A549 (cell line): ENCODE data around the gene DENND4B. TPM values are rescaled to one million over a fixed set of nuclear protein-coding genes. Genes with fewer than 3 reads are reported as not detected.

ENCODE experiments used
- ATAC-seq, 2 experiments: fragments of 200-7000 bp in 1 of 2; fragments of >200 bp in 1 of 2; cut with Nextera tagmentation in 1 of 2; cut with Tn5 transposase in 1 of 2; 3 replicates each; pipeline versions ENCODE4 v1.8.0 to v1.9.1; 2018 to 2020; ENCODE audit warnings: mild to moderate bottlenecking in 1 of 2, moderate library complexity in 1 of 2
- CTCF ChIA-PET: fragments of 300-600 bp; sonication (Branson Sonifier 250); formaldehyde crosslinking; extraction: SDS; loops from one replicate; lab custom pipeline; 2021; ENCODE audit warnings: antibody characterized with exemption, inconsistent platforms; lab: Yijun Ruan, JAX
- POLR2A ChIA-PET: fragments of 350-600 bp; formaldehyde crosslinking; extraction: SDS; loops from one replicate; lab custom pipeline; 2021; ENCODE audit warnings: antibody characterized with exemption, inconsistent platforms; lab: Yijun Ruan, JAX
- DNase-seq, 2 experiments: peaks; one replicate each; pipeline versions ENCODE4 v3.0.0 to v3.0.0-alpha.2; 2011 to 2016; ENCODE audit warnings: low read depth in 1 of 2, low spot score in 1 of 2
- FAIRE-seq: peaks from 2 replicates; lab custom pipeline; 2011; peaks lifted over from hg19 to GRCh38; lab: Jason Lieb, UNC
- H3K27ac ChIP-seq, 2 experiments: fragments of >200 bp; sonication (Bioruptor Twin); formaldehyde crosslinking; 3 replicates each; pipeline ENCODE4 v1.5.1; 2016 to 2017
- H3K4me1 ChIP-seq: fragments of >200 bp; sonication (Bioruptor Twin); formaldehyde crosslinking; 3 replicates; pipeline ENCODE4 v1.6.1; 2016
- H3K4me2 ChIP-seq: fragments of >200 bp; sonication (Bioruptor Twin); formaldehyde crosslinking; 3 replicates; pipeline ENCODE4 v1.6.1; 2016
- H3K4me3 ChIP-seq: fragments of >200 bp; sonication (Bioruptor Twin); formaldehyde crosslinking; 3 replicates; pipeline ENCODE4 v1.5.1; 2016
- H3K9me3 ChIP-seq: fragments of >200 bp; sonication (Bioruptor Twin); formaldehyde crosslinking; 3 replicates; pipeline ENCODE4 v1.6.1; 2016
- ATOH8 ChIP-seq: fragments of 250-450 bp; sonication (Bioruptor Pico); IDR thresholded peaks from 2 replicates; pipeline ENCODE4 v1.5.0; 2020; ENCODE audit warnings: low read depth, mild to moderate bottlenecking, moderate library complexity
- BCL3 ChIP-seq: fragments of >200 bp; sonication (Bioruptor Twin); formaldehyde crosslinking; IDR thresholded peaks from 3 replicates; pipeline ENCODE4 v1.6.1; 2016
- CBX2 ChIP-seq: fragments of 200-600 bp; sonication (generic); IDR thresholded peaks from 2 replicates; pipeline ENCODE4 v1.6.1; 2016; ENCODE audit warnings: low read depth, mild to moderate bottlenecking, borderline replicate concordance
- CEBPB ChIP-seq, 2 experiments: fragments of >200 bp in 1 of 2; sonication (Bioruptor Twin) in 1 of 2; formaldehyde crosslinking in 1 of 2; IDR thresholded peaks; 2 replicates each; pipeline ENCODE4 v1.6.1; 2012 to 2016
- EHF ChIP-seq: fragments of 250-450 bp; sonication (Bioruptor Pico); IDR thresholded peaks from 2 replicates; pipeline ENCODE4 v1.5.0; 2020; ENCODE audit warnings: mild to moderate bottlenecking
- ELK1 ChIP-seq: fragments of 150-350 bp; IDR thresholded peaks from 2 replicates; pipeline ENCODE4 v1.6.1; 2014; ENCODE audit warnings: low read depth, mild to moderate bottlenecking, low read length
- EP300 ChIP-seq, 2 experiments: fragments of >200 bp; sonication (Bioruptor Twin); formaldehyde crosslinking; IDR thresholded peaks; 2 replicates in 1 of 2; 3 replicates in 1 of 2; pipeline ENCODE4 v1.6.1; 2016 to 2017
- FOSB ChIP-seq: fragments of 250-450 bp; sonication (Bioruptor Pico); IDR thresholded peaks from 2 replicates; pipeline ENCODE4 v1.5.0; 2020; ENCODE audit warnings: mild to moderate bottlenecking, moderate library complexity
- HOXB5 ChIP-seq: fragments of 250-450 bp; sonication (Bioruptor Pico); IDR thresholded peaks from 2 replicates; pipeline ENCODE4 v1.5.0; 2020; ENCODE audit warnings: mild to moderate bottlenecking, moderate library complexity
- JUNB ChIP-seq: fragments of >200 bp; sonication (Bioruptor Twin); formaldehyde crosslinking; IDR thresholded peaks from 2 replicates; pipeline ENCODE4 v1.6.1; 2016
- KDM1A ChIP-seq: fragments of 200-600 bp; sonication (generic); IDR thresholded peaks from 2 replicates; pipeline ENCODE4 v1.6.1; 2016; ENCODE audit warnings: low read depth, mild to moderate bottlenecking
- KDM5A ChIP-seq: fragments of 200-600 bp; sonication (generic); IDR thresholded peaks from 2 replicates; pipeline ENCODE4 v1.6.1; 2016; ENCODE audit warnings: antibody characterized with exemption, mild to moderate bottlenecking
- MAX ChIP-seq: IDR thresholded peaks from 2 replicates; pipeline ENCODE4 v1.6.1; 2012
- MYC ChIP-seq: IDR thresholded peaks from 2 replicates; pipeline ENCODE4 v1.6.1; 2012; ENCODE audit warnings: mild to moderate bottlenecking, inconsistent platforms, low read length, improper control_type of control experiment, borderline replicate concordance
- NPAS2 ChIP-seq: fragments of 250-450 bp; sonication (Bioruptor Pico); IDR thresholded peaks from 2 replicates; pipeline ENCODE4 v1.8.0; 2022; ENCODE audit warnings: mild to moderate bottlenecking, moderate library complexity, borderline replicate concordance
- NR3C1 ChIP-seq: fragments of >200 bp; sonication (Bioruptor Twin); formaldehyde crosslinking; IDR thresholded peaks from 3 replicates; pipeline ENCODE4 v1.6.1; 2017
- PHF8 ChIP-seq: fragments of 200-600 bp; sonication (generic); IDR thresholded peaks from 2 replicates; pipeline ENCODE4 v1.6.1; 2016; ENCODE audit warnings: low read depth, mild to moderate bottlenecking, antibody characterized with exemption, moderate library complexity, borderline replicate concordance
- RARB ChIP-seq: fragments of 250-450 bp; sonication (Bioruptor Pico); IDR thresholded peaks from 2 replicates; pipeline ENCODE4 v1.8.0; 2021; ENCODE audit warnings: mild to moderate bottlenecking, moderate library complexity
- RCOR1 ChIP-seq: fragments of 150-350 bp; IDR thresholded peaks from 2 replicates; pipeline ENCODE4 v1.6.1; 2014; ENCODE audit warnings: antibody characterized with exemption, low read length, low read depth
- REST ChIP-seq: fragments of 200-600 bp; sonication (generic); IDR thresholded peaks from 2 replicates; pipeline ENCODE4 v1.6.1; 2016; ENCODE audit warnings: antibody characterized with exemption, mild to moderate bottlenecking, moderate library complexity
- RFX5 ChIP-seq: fragments of 450-650 bp; IDR thresholded peaks from 2 replicates; pipeline ENCODE4 v1.7.1; 2014; ENCODE audit warnings: antibody characterized with exemption, mild to moderate bottlenecking, moderate library complexity
- RNF2 ChIP-seq: fragments of 200-600 bp; sonication (generic); IDR thresholded peaks from 2 replicates; pipeline ENCODE4 v1.6.1; 2016; ENCODE audit warnings: low read depth, mild to moderate bottlenecking, antibody characterized with exemption, moderate library complexity, borderline replicate concordance
- SMC3 ChIP-seq: fragments of >200 bp; sonication (Bioruptor Twin); formaldehyde crosslinking; IDR thresholded peaks from 3 replicates; pipeline ENCODE4 v1.6.1; 2018; ENCODE audit warnings: inconsistent platforms
- SREBF2 ChIP-seq: fragments of 450-650 bp; IDR thresholded peaks from 2 replicates; pipeline ENCODE4 v1.6.1; 2014; ENCODE audit warnings: mild to moderate bottlenecking, moderate library complexity
- TP53 ChIP-seq: fragments of 250-450 bp; sonication (Bioruptor Pico); IDR thresholded peaks from 2 replicates; pipeline ENCODE4 v1.5.0; 2021; ENCODE audit warnings: mild to moderate bottlenecking, moderate library complexity
- USF2 ChIP-seq: fragments of 450-650 bp; IDR thresholded peaks from 2 replicates; pipeline ENCODE4 v1.6.1; 2014; ENCODE audit warnings: antibody characterized with exemption
- ZC3H11A ChIP-seq: fragments of 450-650 bp; IDR thresholded peaks from 2 replicates; pipeline ENCODE4 v1.6.1; 2014; ENCODE audit warnings: antibody characterized with exemption, mild to moderate bottlenecking
- ZFP36 ChIP-seq: fragments of 450-650 bp; IDR thresholded peaks from 2 replicates; pipeline ENCODE4 v1.6.1; 2014; ENCODE audit warnings: borderline replicate concordance; ENCODE audit not compliant: partially characterized antibody
- ZSCAN20 ChIP-seq: fragments of 250-450 bp; sonication (Bioruptor Pico); IDR thresholded peaks from 2 replicates; pipeline ENCODE4 v1.8.0; 2022; ENCODE audit warnings: mild to moderate bottlenecking, moderate library complexity
- WGBS: methylation state at CpG from one replicate; pipeline ENCODE4 v1.1.6; 2017; ENCODE audit errors: missing lambda C conversion rate; 5-methylcytosine and 5-hydroxymethylcytosine counted together
- polyA plus RNA-seq, 4 experiments: library from polyadenylated mRNA; depleted of rRNA in 3 of 4; stranded (reverse); fragments of >200 nt; fragmentation: RNase III in 1 of 4; extraction: RNeasy Plus Mini Kit Qiagen cat#74134 plus additional on column Dnase treatment in 1 of 4; gene quantifications; 2 replicates in 3 of 4; 3 replicates in 1 of 4; pipeline ENCODE4 v1.2.3, GENCODE V29; 2011 to 2017

DENND4B gene
- polyA plus RNA-seq, 2 of the 4 experiments (the other 2 are of a cell fraction): 18.7 to 43.3 TPM

- WGBS: under 1% methylated on average over 9 of the region's 9 CpGs
- CTCF ChIA-PET: interaction anchor here (0.6 to 1.1 kb wide), 4 partner anchors 14 to 274 kb away, joined by 3 read pairs; partner anchors contain the start of gene JTB
Observed at GRCh38 chr1:153991151-153991630, 44.7 kb upstream of the DENND4B start.

GRCh38 chr1:153990468-153991150 is 44.1 kb upstream of the DENND4B start, which contains the start of gene RPS27:
Gene RPS27 (plus strand): TSS chr1:153990762. CDS start chr1:153990797, 35 bp downstream.
- peak; percentile 56 to 58 for ATAC-seq
- under 1% methylated on average over 24 of the region's 36 CpGs for WGBS
- Histone ChIP-seq H3K4me3 (peak within 1 kb of the TSS; percentile 73), H3K4me1 (peaks cover 14% of the 10 kb centered on the region; the same call in 2 of the 3 replicates), H3K4me2 (peak within 1 kb of the TSS; percentile 84), H3K27ac (peak within 1 kb of the TSS; percentile 93 to 94), H3K9me3 (no peaks in the 10 kb centered on the region)
- ChIA-PET POLR2A (interaction anchor here (0.5 to 2.0 kb wide), 67 partner anchors 9 to 633 kb away, joined by 3 to 52 read pairs (median 4); partner anchors contain the start of genes CHTOP, CREB3L4, CRTC2 and DENND4B), CTCF (interaction anchor here (0.6 to 1.3 kb wide), 7 partner anchors 14 to 638 kb away, joined by 3 to 4 read pairs (median 3); partner anchors contain the start of genes JTB and SLC39A1)
- DNase-seq: peak; percentile 97 to 99
- FAIRE-seq: peak; percentile 70
- TF ChIP-seq KDM1A (no peak), BCL3 (peak; percentile 99), PHF8 (peak; percentile 99), RFX5 (no peak), NPAS2 (CRISPR knock-in tag) (no peak), FOSB (no peak), MAX (peak; percentile 92), CBX2 (no peak), ATOH8 (CRISPR knock-in tag) (no peak; the same call in 1 of the 2 replicates), SREBF2 (no peak), MYC (peak; percentile 57), TP53 (CRISPR knock-in tag) (peak; percentile 80; the same call in 1 of the 2 replicates), USF2 (no peak), ZC3H11A (no peak), EHF (CRISPR knock-in tag) (no peak), ELK1 (no peak), EP300 (IDR thresholded peaks at IDR 0.05) (no peak), REST (peak; percentile 58), RCOR1 (no peak), JUNB (no peak), NR3C1 (no peak), SMC3 (no peak)

More at GRCh38 chr1:153991151-153991630, 44.7 kb upstream of the DENND4B start:
- TF ChIP-seq HOXB5 (CRISPR knock-in tag) (no peak), NR3C1 (no peak), CEBPB (IDR thresholded peaks at IDR 0.05) (no peak), EP300 (IDR thresholded peaks at IDR 0.05) (no peak), ZFP36 (no peak), ZSCAN20 (CRISPR knock-in tag) (no peak), PHF8 (no peak), MAX (no peak), KDM5A (no peak), CBX2 (no peak), RNF2 (no peak), EHF (CRISPR knock-in tag) (no peak), RARB (CRISPR knock-in tag) (no peak)
- FAIRE-seq: no peak
- H3K4me1 ChIP-seq: peaks cover 14% of the 10 kb centered on the region; the same call in 2 of the 3 replicates
- DNase-seq: no peak
- ATAC-seq: no peak
- POLR2A ChIA-PET: interaction anchor here (0.6 to 2.0 kb wide), 16 partner anchors 14 to 458 kb away, joined by 3 to 52 read pairs (median 5); partner anchors contain the start of genes CHTOP, CREB3L4, CRTC2 and DENND4B
- H3K27ac ChIP-seq: peak overlapping the region; percentile 93 to 94
- H3K4me2 ChIP-seq: peak overlapping the region; percentile 84
- H3K4me3 ChIP-seq: peak overlapping the region; percentile 73
- no peaks in the 10 kb centered on the region for H3K9me3 ChIP-seq
